WTC11 (cell line): ENCODE data around the gene RBM8A. TPM values are rescaled to one million over a fixed set of nuclear protein-coding genes. Genes with fewer than 3 reads are reported as not detected.

ENCODE experiments used
- ATAC-seq: fragments of 200-7000 bp; cut with Tn5 transposase; 2 replicates; pipeline ENCODE4 v1.10.0; 2021; ENCODE audit warnings: mild to moderate bottlenecking, moderate library complexity
- CTCF ChIA-PET: fragments of 300-600 bp; sonication (Branson Sonifier 250); formaldehyde crosslinking; loops from one replicate; lab custom pipeline; 2021; ENCODE audit warnings: antibody characterized with exemption; lab: Charles Lee
- POLR2A ChIA-PET: fragments of 350-600 bp; sonication (Branson Sonifier 250); formaldehyde crosslinking; loops from one replicate; lab custom pipeline; 2021; ENCODE audit warnings: antibody characterized with exemption; lab: Charles Lee
- DNase-seq: peaks from one replicate; pipeline ENCODE4 v3.0.0; 2021; ENCODE audit warnings: low spot score
- H3K27ac Mint-ChIP-seq: 2 replicates; pipeline ENCODE4 v1.8.0; 2021; ENCODE audit warnings: mixed read lengths
- H3K27me3 Mint-ChIP-seq: 2 replicates; pipeline ENCODE4 v1.8.0; 2021; ENCODE audit warnings: low read depth, mild to moderate bottlenecking, moderate library complexity, mixed read lengths
- H3K36me3 Mint-ChIP-seq: 2 replicates; pipeline ENCODE4 v1.8.0; 2021; ENCODE audit warnings: mixed read lengths
- H3K4me1 Mint-ChIP-seq: 2 replicates; pipeline ENCODE4 v1.8.0; 2022; ENCODE audit warnings: mixed read lengths
- H3K4me3 Mint-ChIP-seq: 2 replicates; pipeline ENCODE4 v1.8.0; 2021; ENCODE audit warnings: mild to moderate bottlenecking, moderate library complexity, mixed read lengths
- H3K9me3 Mint-ChIP-seq: 2 replicates; pipeline ENCODE4 v1.8.0; 2021; ENCODE audit warnings: mixed read lengths
- AR ChIP-seq: fragments of 250-450 bp; sonication (Bioruptor Pico); IDR thresholded peaks from 2 replicates; pipeline ENCODE4 v1.9.0; 2021; ENCODE audit warnings: mild to moderate bottlenecking
- ARID4B ChIP-seq: sonication (generic); formaldehyde crosslinking; IDR thresholded peaks from 2 replicates; pipeline ENCODE4 v1.8.0; 2023; ENCODE audit warnings: missing genetic modification reagents, mild to moderate bottlenecking, borderline replicate concordance
- E2F4 ChIP-seq: sonication (generic); formaldehyde crosslinking; IDR thresholded peaks from 2 replicates; pipeline ENCODE4 v1.8.1; 2022; ENCODE audit warnings: low read depth, mild to moderate bottlenecking, moderate library complexity, missing genetic modification reagents, borderline replicate concordance
- ELF4 ChIP-seq: sonication (generic); formaldehyde crosslinking; IDR thresholded peaks from 2 replicates; pipeline ENCODE4 v1.8.1; 2022; ENCODE audit warnings: low read depth, mild to moderate bottlenecking, moderate library complexity, missing genetic modification reagents
- HMGA2 ChIP-seq: fragments of 250-450 bp; sonication (Bioruptor Pico); IDR thresholded peaks from 2 replicates; pipeline ENCODE4 v1.4.0; 2021; ENCODE audit warnings: mild to moderate bottlenecking, moderate library complexity
- IRF2 ChIP-seq: sonication (generic); formaldehyde crosslinking; IDR thresholded peaks from 2 replicates; pipeline ENCODE4 v1.8.0; 2022; ENCODE audit warnings: low read depth, missing genetic modification reagents, borderline replicate concordance
- KAT7 ChIP-seq: sonication (generic); formaldehyde crosslinking; IDR thresholded peaks from 2 replicates; pipeline ENCODE4 v1.8.1; 2023; ENCODE audit warnings: missing genetic modification reagents, mild to moderate bottlenecking, borderline replicate concordance
- MLX ChIP-seq: sonication (generic); formaldehyde crosslinking; IDR thresholded peaks from 2 replicates; pipeline ENCODE4 v1.8.1; 2023; ENCODE audit warnings: mild to moderate bottlenecking, missing genetic modification reagents, moderate library complexity
- MXD4 ChIP-seq: fragments of 250-450 bp; sonication (Bioruptor Pico); IDR thresholded peaks from 2 replicates; pipeline ENCODE4 v1.8.0; 2021; ENCODE audit warnings: mild to moderate bottlenecking, moderate library complexity, borderline replicate concordance
- NFE2L1 ChIP-seq: sonication (generic); formaldehyde crosslinking; IDR thresholded peaks from 2 replicates; pipeline ENCODE4 v1.8.1; 2023; ENCODE audit warnings: missing genetic modification reagents
- NFYB ChIP-seq: sonication (generic); formaldehyde crosslinking; conservative IDR thresholded peaks from 2 replicates; pipeline ENCODE4 v1.8.0; 2022; ENCODE audit warnings: low read depth, missing genetic modification reagents
- RORB ChIP-seq: fragments of 250-450 bp; sonication (Bioruptor Pico); IDR thresholded peaks from 2 replicates; pipeline ENCODE4 v1.9.0; 2021; ENCODE audit warnings: mild to moderate bottlenecking
- SOX15 ChIP-seq: fragments of 250-450 bp; sonication (Bioruptor Pico); IDR thresholded peaks from 2 replicates; pipeline ENCODE4 v1.9.0; 2021; ENCODE audit warnings: mild to moderate bottlenecking
- ZNF138 ChIP-seq: sonication (generic); formaldehyde crosslinking; conservative IDR thresholded peaks from 2 replicates; pipeline ENCODE4 v1.8.1; 2022; ENCODE audit warnings: mild to moderate bottlenecking, moderate library complexity, missing genetic modification reagents
- ZNF263 ChIP-seq: sonication (generic); formaldehyde crosslinking; IDR thresholded peaks from 2 replicates; pipeline ENCODE4 v1.8.1; 2022; ENCODE audit warnings: low read depth, mild to moderate bottlenecking, moderate library complexity, missing genetic modification reagents
- ZNF396 ChIP-seq: fragments of 250-450 bp; sonication (Bioruptor Pico); IDR thresholded peaks from 2 replicates; pipeline ENCODE4 v1.8.0; 2021; ENCODE audit warnings: mild to moderate bottlenecking, moderate library complexity, borderline replicate concordance
- ZNF671 ChIP-seq: fragments of 250-450 bp; sonication (Bioruptor Pico); IDR thresholded peaks from 2 replicates; pipeline ENCODE4 v1.8.0; 2021; ENCODE audit warnings: mild to moderate bottlenecking
- total RNA-seq: library from RNA; stranded (reverse); gene quantifications from 3 replicates; pipeline ENCODE4 v1.2.3, GENCODE V29; 2021
- TF ChIP-seq, protein P1 (sequence below): sonication (generic); formaldehyde crosslinking; conservative IDR thresholded peaks from 2 replicates; pipeline ENCODE4 v1.8.1; 2022; ENCODE audit warnings: mild to moderate bottlenecking, missing genetic modification reagents
- TF ChIP-seq, protein P2 (sequence below): fragments of 250-450 bp; sonication (Bioruptor Pico); IDR thresholded peaks from 2 replicates; pipeline ENCODE4 v1.9.0; 2021; ENCODE audit warnings: mild to moderate bottlenecking, borderline replicate concordance
- TF ChIP-seq, protein P3 (sequence below): sonication (generic); formaldehyde crosslinking; IDR thresholded peaks from 2 replicates; pipeline ENCODE4 v1.8.0; 2022; ENCODE audit warnings: mild to moderate bottlenecking, missing genetic modification reagents

Gene RBM8A
- total RNA-seq, 1 experiment from 2014 or later = 199 TPM

- CTCF ChIA-PET = no interaction called here
- ATAC-seq = no peak
- no peaks in the 10 kb centered on the region for H3K9me3 Mint-ChIP-seq
- no peak for DNase-seq
- H3K4me3 Mint-ChIP-seq = no peak overlapping the region
- H3K27ac Mint-ChIP-seq = no peak overlapping the region
- peaks cover 3% of the 10 kb centered on the region for H3K27me3 Mint-ChIP-seq
- TF ChIP-seq HMGA2 (CRISPR knock-in tag) (no peak), RORB (CRISPR knock-in tag) (no peak), AR (CRISPR knock-in tag) (no peak), ZNF396 (no peak), MLX (CRISPR knock-in tag) (no peak), ZNF671 (no peak)
- TF ChIP-seq, protein P1, sequence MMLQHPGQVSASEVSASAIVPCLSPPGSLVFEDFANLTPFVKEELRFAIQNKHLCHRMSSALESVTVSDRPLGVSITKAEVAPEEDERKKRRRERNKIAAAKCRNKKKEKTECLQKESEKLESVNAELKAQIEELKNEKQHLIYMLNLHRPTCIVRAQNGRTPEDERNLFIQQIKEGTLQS = no peak
- TF ChIP-seq, protein P2, sequence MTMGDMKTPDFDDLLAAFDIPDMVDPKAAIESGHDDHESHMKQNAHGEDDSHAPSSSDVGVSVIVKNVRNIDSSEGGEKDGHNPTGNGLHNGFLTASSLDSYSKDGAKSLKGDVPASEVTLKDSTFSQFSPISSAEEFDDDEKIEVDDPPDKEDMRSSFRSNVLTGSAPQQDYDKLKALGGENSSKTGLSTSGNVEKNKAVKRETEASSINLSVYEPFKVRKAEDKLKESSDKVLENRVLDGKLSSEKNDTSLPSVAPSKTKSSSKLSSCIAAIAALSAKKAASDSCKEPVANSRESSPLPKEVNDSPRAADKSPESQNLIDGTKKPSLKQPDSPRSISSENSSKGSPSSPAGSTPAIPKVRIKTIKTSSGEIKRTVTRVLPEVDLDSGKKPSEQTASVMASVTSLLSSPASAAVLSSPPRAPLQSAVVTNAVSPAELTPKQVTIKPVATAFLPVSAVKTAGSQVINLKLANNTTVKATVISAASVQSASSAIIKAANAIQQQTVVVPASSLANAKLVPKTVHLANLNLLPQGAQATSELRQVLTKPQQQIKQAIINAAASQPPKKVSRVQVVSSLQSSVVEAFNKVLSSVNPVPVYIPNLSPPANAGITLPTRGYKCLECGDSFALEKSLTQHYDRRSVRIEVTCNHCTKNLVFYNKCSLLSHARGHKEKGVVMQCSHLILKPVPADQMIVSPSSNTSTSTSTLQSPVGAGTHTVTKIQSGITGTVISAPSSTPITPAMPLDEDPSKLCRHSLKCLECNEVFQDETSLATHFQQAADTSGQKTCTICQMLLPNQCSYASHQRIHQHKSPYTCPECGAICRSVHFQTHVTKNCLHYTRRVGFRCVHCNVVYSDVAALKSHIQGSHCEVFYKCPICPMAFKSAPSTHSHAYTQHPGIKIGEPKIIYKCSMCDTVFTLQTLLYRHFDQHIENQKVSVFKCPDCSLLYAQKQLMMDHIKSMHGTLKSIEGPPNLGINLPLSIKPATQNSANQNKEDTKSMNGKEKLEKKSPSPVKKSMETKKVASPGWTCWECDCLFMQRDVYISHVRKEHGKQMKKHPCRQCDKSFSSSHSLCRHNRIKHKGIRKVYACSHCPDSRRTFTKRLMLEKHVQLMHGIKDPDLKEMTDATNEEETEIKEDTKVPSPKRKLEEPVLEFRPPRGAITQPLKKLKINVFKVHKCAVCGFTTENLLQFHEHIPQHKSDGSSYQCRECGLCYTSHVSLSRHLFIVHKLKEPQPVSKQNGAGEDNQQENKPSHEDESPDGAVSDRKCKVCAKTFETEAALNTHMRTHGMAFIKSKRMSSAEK = no peak
- POLR2A ChIA-PET = interaction anchor here (0.7 kb wide), 1 partner anchor 104 kb away, joined by 4 read pairs; no protein-coding TSS in a partner anchor
- H3K4me1 Mint-ChIP-seq = peaks cover 9% of the 10 kb centered on the region
- no peaks in the 10 kb centered on the region for H3K36me3 Mint-ChIP-seq
Measured at GRCh38 chr1:145912128-145912641, 15.1 kb downstream of the RBM8A start.

DNA sequence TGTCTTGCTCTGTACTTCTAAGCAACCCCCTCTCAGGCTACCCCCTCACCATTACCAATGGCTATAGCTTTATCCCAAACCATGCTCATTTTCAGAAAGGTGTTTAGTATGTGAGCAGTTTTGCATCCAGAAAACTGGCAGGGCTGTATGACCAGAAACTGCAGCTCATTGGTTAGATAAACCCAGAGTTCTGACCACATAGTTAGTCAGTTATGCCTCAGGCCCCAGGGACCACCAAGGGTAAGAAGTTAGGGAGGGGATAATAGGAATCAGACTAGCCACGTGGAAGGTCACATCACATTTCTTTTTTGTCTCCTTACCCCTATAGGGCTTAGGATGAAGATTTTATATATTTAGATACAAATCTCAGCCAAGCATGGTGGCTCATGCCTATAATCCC is 18.6 kb downstream of the RBM8A start:
- Mint-ChIP-seq H3K9me3 (no peaks in the 10 kb centered on the region), H3K4me3 (no peak overlapping the region), H3K27ac (no peak overlapping the region), H3K4me1 (peaks cover 14% of the 10 kb centered on the region), H3K27me3 (peaks cover 3% of the 10 kb centered on the region), H3K36me3 (no peaks in the 10 kb centered on the region)
- POLR2A ChIA-PET = interaction anchor here (1.8 kb wide), 1 partner anchor 17 kb away, joined by 7 read pairs; no protein-coding TSS in a partner anchor
- DNase-seq (no peak), ATAC-seq (no peak)
- CTCF ChIA-PET = interaction anchor here (0.8 to 6.8 kb wide), 8 partner anchors 17 to 124 kb away, joined by 3 to 93 read pairs (median 8); partner anchors contain the start of genes ANKRD35, NUDT17 and PIAS3
- TF ChIP-seq ZNF263 (CRISPR knock-in tag) (no peak), IRF2 (CRISPR knock-in tag) (no peak), ARID4B (CRISPR knock-in tag) (no peak), KAT7 (no peak), NFE2L1 (no peak), SOX15 (CRISPR knock-in tag) (no peak), ELF4 (CRISPR knock-in tag) (no peak), NFYB (no peak), MXD4 (CRISPR knock-in tag) (no peak), E2F4 (CRISPR knock-in tag) (no peak), ZNF138 (CRISPR knock-in tag) (no peak), RORB (CRISPR knock-in tag) (no peak)
- TF ChIP-seq, protein P3, sequence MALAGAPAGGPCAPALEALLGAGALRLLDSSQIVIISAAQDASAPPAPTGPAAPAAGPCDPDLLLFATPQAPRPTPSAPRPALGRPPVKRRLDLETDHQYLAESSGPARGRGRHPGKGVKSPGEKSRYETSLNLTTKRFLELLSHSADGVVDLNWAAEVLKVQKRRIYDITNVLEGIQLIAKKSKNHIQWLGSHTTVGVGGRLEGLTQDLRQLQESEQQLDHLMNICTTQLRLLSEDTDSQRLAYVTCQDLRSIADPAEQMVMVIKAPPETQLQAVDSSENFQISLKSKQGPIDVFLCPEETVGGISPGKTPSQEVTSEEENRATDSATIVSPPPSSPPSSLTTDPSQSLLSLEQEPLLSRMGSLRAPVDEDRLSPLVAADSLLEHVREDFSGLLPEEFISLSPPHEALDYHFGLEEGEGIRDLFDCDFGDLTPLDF (CRISPR knock-in tag) = no peak
